ENCODE results near the gene SH3RF2.

DNA sequence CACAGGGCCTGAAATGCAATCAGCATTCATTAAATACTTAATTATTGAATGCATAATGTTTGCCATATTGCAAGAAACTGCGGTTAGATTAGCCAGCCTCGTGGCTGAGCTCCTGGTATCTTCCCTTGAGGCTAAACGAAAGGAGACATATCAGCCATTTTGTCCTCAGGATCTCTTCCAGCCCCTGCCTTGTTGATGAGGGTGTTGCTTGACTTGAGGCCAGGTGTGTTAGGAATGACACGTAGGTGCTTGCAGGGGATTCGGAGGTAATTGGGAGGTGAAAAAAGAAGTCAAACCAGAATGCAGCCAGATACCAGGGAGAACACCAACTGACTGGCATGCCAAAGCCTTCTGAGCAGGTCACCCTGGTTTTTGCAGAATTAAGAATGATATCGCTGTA lies 12.5 kb downstream of the SH3RF2 start:
- TF ChIP-seq, protein P1, sequence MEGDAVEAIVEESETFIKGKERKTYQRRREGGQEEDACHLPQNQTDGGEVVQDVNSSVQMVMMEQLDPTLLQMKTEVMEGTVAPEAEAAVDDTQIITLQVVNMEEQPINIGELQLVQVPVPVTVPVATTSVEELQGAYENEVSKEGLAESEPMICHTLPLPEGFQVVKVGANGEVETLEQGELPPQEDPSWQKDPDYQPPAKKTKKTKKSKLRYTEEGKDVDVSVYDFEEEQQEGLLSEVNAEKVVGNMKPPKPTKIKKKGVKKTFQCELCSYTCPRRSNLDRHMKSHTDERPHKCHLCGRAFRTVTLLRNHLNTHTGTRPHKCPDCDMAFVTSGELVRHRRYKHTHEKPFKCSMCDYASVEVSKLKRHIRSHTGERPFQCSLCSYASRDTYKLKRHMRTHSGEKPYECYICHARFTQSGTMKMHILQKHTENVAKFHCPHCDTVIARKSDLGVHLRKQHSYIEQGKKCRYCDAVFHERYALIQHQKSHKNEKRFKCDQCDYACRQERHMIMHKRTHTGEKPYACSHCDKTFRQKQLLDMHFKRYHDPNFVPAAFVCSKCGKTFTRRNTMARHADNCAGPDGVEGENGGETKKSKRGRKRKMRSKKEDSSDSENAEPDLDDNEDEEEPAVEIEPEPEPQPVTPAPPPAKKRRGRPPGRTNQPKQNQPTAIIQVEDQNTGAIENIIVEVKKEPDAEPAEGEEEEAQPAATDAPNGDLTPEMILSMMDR (conservative IDR thresholded peaks at IDR 0.05 in 1 of 2, IDR thresholded peaks at IDR 0.05 in 1 of 2; ENCODE audit: extremely low read depth in 1 of 2, insufficient read depth in 1 of 2, low read depth in 1 of 2, low read length in 2 of 2), result no peak
- no peak for TF ChIP-seq EZH2 (IDR thresholded peaks at IDR 0.05; ENCODE audit: borderline replicate concordance, low read length)
